Natural killer cell treated with Interleukin-12 subunit alpha and Interleukin-12 subunit beta and Interleukin-15 and Interleukin-18, amount 100 ng/mL, for 72 hours (primary cell): ENCODE measurements around the gene NUDC. TPM values are rescaled to one million over a fixed set of nuclear protein-coding genes. Genes with fewer than 3 reads are reported as not detected.
A peak's percentile ranks its signal among the peaks of the same experiment; 100 is the strongest.

Experiments
- ATAC-seq, 2 donors: fragments of 150-1000 bp; cut with Tn5 transposase in 1 of 2; sonication (Bioruptor Pico), chemical (Tn5 transposase) in 1 of 2; 2 replicates each; pipeline ENCODE4 v1.10.0; 2021
- DNase-seq: peaks from one replicate; pipeline ENCODE4 v3.0.0; 2022; ENCODE audit warnings: low spot score
- H3K27ac Mint-ChIP-seq, 2 donors: 1 replicate in 1 of 2; 2 replicates in 1 of 2; pipeline ENCODE4 v1.8.0; 2022; ENCODE audit warnings: mixed read lengths in 2 of 2, mild to moderate bottlenecking in 1 of 2, moderate library complexity in 1 of 2
- H3K27me3 Mint-ChIP-seq, 2 donors: 1 replicate in 1 of 2; 2 replicates in 1 of 2; pipeline ENCODE4 v1.8.0; 2022; ENCODE audit warnings: mixed read lengths in 2 of 2
- H3K36me3 Mint-ChIP-seq: one replicate; pipeline ENCODE4 v1.8.0; 2022; ENCODE audit warnings: mixed read lengths
- H3K4me1 Mint-ChIP-seq, 2 donors: 1 replicate in 1 of 2; 2 replicates in 1 of 2; pipeline ENCODE4 v1.8.0; 2022; ENCODE audit warnings: low read depth in 2 of 2, mixed read lengths in 2 of 2, mild to moderate bottlenecking in 1 of 2
- H3K4me3 Mint-ChIP-seq: one replicate; pipeline ENCODE4 v1.8.0; 2022; ENCODE audit warnings: mixed read lengths
- H3K9me3 Mint-ChIP-seq: 2 replicates; pipeline ENCODE4 v1.8.0; 2022; ENCODE audit warnings: mixed read lengths
- total RNA-seq, 2 donors: library from RNA; stranded (reverse); gene quantifications; one replicate each; pipeline ENCODE4 v1.2.3, GENCODE V29; 2022

Gene NUDC
- total RNA-seq, 2 donors from 2014 or later = 78.2 to 136 TPM

DNA sequence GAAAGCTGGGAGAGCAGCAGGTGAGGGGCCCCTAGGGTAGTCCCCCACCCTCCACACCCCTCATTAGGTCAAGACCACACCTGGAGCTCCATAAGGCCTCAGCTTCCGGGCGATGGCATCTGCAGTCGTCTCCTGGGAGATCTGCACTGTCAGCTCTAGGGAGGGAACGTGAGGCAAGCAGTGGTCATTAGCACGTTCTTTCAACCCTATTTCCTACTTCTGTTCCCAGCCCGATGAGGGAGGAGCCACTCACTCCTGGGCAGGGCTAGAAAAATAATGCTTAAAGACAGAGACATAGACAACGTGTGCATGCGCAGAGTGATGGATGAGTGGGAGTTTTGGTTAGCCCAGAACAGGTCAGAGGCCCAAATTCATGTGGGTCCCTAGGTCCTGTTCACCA lies 29.1 kb downstream of the NUDC start:
- Mint-ChIP-seq H3K9me3 (no peaks in the 10 kb centered on the region), H3K36me3 (no peaks in the 10 kb centered on the region), H3K27me3 (peaks cover 0 to 3% of the 10 kb centered on the region in 2 donors), H3K4me3 (no peak overlapping the region), H3K4me1 (no peaks in the 10 kb centered on the region), H3K27ac (no peak overlapping the region)
- DNase-seq (no peak), ATAC-seq (no peak)

- DNase-seq (no peak), ATAC-seq (no peak)
- Mint-ChIP-seq H3K27ac (no peak overlapping the region), H3K9me3 (no peaks in the 10 kb centered on the region), H3K27me3 (peaks cover 0 to 3% of the 10 kb centered on the region in 2 donors), H3K36me3 (no peaks in the 10 kb centered on the region), H3K4me3 (no peak overlapping the region), H3K4me1 (no peaks in the 10 kb centered on the region)
These were observed 29.7 kb downstream of the NUDC start for GRCh38 chr1:26951216-26951615.

DNA sequence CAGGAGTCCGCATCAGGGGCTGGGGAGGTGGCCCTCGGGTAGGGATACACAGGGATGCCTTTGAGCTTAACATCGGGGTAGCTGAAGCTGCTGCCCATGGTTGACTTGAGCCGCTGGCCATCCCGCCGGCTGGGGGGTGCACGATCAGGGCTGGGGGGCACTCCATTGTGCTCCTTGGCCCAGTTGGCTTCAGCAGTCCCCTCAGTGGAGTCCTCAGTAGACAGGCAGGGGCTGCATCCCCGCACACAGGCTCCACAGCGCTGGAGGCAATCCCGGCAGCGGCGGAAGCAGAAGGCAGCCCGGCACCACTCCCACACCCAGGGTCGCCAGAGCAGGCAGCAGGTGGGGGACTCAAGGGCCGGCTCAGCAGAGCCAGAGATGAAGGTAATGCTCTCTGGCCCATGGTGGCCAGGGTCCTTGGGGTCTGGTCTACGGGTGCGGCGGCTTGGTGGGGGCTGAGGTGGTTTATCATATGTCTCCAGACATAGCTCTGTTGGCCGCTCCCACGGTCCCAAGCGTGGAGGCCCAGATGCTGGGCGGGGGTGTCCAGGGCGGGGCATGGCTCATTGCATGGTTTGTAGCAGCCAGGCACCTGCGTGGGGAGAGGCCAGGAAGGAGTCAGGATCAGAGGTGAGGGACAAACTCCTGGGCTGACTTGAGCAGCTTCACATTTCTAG lies 30.4 kb downstream of the NUDC start:
- Mint-ChIP-seq H3K27ac (no peak overlapping the region), H3K36me3 (no peaks in the 10 kb centered on the region), H3K9me3 (no peaks in the 10 kb centered on the region), H3K4me1 (no peaks in the 10 kb centered on the region), H3K27me3 (peaks cover 0 to 3% of the 10 kb centered on the region in 2 donors), H3K4me3 (no peak overlapping the region)
- no peak for ATAC-seq
- no peak for DNase-seq

GRCh38 chr1:26953374-26953773 lies 31.8 kb downstream of the NUDC start:
- H3K36me3 Mint-ChIP-seq = no peaks in the 10 kb centered on the region
- H3K27ac Mint-ChIP-seq = no peak overlapping the region
- ATAC-seq (no peak), DNase-seq (no peak)
- no peaks in the 10 kb centered on the region for H3K9me3 Mint-ChIP-seq
- peaks cover under 1 to 3% of the 10 kb centered on the region in 2 donors for H3K27me3 Mint-ChIP-seq
- H3K4me3 Mint-ChIP-seq = no peak overlapping the region
- H3K4me1 Mint-ChIP-seq = no peaks in the 10 kb centered on the region

GRCh38 chr1:26956321-26956720 lies 34.8 kb downstream of the NUDC start:
- ATAC-seq (no peak), DNase-seq (no peak)
- no peaks in the 10 kb centered on the region for H3K36me3 Mint-ChIP-seq
- H3K27ac Mint-ChIP-seq = no peak overlapping the region
- H3K27me3 Mint-ChIP-seq = peaks cover 13 to 18% of the 10 kb centered on the region in 2 donors
- H3K4me1 Mint-ChIP-seq = peaks cover 4 to 5% of the 10 kb centered on the region in 2 donors
- no peak overlapping the region for H3K4me3 Mint-ChIP-seq
- H3K9me3 Mint-ChIP-seq = no peaks in the 10 kb centered on the region

DNA sequence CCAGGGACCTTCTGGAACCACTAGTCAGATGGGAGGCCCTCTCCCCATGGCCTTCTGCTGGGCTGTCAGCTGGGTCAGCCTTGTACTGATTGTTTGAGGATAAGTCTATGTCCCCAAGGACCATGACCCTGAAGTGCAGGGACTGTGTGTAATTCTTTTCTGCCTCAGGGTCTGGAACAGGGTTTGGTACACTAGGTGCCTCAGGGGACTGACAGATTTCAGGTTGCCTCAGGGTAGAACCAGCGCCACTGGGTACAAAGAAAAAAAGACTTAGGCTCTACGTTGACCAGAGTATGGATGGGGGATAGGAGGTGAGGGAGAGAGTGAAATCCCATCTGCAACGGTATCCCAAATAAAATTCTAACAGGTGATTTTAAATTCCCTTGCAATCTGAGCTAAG lies 35.8 kb downstream of the NUDC start:
- H3K27me3 Mint-ChIP-seq = peaks cover 19 to 25% of the 10 kb centered on the region in 2 donors
- H3K4me3 Mint-ChIP-seq = no peak overlapping the region
- H3K4me1 Mint-ChIP-seq = peaks cover 4 to 5% of the 10 kb centered on the region in 2 donors
- no peaks in the 10 kb centered on the region for H3K36me3 Mint-ChIP-seq
- ATAC-seq (peak in 1 of 2 donors; percentile 34), DNase-seq (no peak)
- H3K27ac Mint-ChIP-seq = no peak overlapping the region
- no peaks in the 10 kb centered on the region for H3K9me3 Mint-ChIP-seq

DNA sequence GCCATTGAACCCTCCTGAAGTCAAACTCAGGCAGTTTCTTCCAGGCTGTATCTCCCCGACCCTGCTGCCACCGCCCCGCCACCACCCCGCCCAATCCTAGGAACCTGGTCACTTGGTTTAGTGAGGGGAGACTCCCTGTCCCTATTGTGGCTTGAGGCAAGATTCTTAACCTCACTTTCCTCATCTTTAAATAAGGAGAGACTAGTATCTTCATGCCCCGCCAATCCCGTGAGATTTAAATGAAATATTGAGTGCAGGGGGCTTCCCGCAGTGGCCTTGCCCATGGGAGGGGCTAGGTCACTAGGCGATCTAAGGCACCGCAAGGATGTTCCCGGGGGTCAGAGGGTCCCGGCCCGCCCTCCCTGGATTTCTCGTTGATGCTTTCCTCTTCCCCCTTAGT lies 37.7 kb downstream of the NUDC start:
- no peak for ATAC-seq
- DNase-seq = no peak
- peaks cover 4 to 5% of the 10 kb centered on the region in 2 donors for H3K4me1 Mint-ChIP-seq
- H3K27me3 Mint-ChIP-seq = peaks cover 24 to 36% of the 10 kb centered on the region in 2 donors
- H3K4me3 Mint-ChIP-seq = peak overlapping the region; percentile 15
- no peak overlapping the region for H3K27ac Mint-ChIP-seq
- no peaks in the 10 kb centered on the region for H3K9me3 Mint-ChIP-seq
- H3K36me3 Mint-ChIP-seq = no peaks in the 10 kb centered on the region

DNA sequence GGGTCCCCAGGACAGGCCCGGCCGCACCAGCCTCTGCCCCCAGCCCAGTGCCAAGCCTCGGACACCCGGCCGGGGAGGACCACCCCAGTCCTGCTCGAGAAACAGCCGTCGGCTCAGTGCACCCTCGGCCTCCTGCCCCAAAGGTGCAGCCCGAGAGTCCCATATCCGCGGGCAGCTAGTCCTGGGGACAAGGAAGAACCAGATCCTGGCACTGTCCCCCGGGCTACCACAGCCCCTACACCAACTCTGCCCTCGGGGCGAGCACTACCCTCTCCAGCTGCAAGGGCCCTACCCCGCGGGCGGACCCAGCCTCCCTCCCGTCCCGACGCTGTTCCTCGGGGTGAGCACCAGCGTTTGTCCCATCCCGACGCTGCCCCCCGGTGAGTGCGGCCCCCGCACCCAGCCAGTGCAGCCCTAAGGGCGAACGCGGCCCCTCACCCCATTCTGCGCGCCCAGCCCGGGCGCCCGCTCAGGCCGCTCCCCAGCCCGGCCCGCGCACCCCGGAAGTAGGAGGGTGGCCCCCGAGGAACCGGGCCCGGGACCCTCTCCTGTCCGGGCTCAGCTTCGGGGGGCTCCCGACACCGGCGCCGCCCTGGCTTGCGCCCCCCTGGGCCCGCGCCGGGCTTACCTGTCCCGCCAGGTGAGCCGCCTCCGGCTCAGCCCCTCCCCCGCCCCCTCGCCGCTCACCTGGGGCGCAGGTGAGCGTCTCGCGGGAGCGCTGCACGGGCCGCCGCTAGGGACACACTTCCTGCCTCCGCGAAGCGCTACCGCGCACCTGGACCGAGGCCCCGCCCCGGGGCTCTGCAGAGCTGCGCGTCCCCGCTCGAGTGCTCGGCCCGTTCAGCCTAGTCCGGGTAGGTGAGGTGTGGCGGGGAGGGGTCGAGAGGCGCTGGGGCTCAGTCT lies 38.4 kb downstream of the NUDC start, which contains the start of gene KDF1:
Gene KDF1 (minus strand): TSS at position 747 of the 903 bp plus-strand sequence. CDS start 8,088 bp downstream, outside the sequence.
- H3K9me3 Mint-ChIP-seq = no peaks in the 10 kb centered on the region
- peaks cover 4 to 5% of the 10 kb centered on the region in 2 donors for H3K4me1 Mint-ChIP-seq
- no peaks in the 10 kb centered on the region for H3K36me3 Mint-ChIP-seq
- H3K4me3 Mint-ChIP-seq = peak within 1 kb of the TSS; percentile 73
- DNase-seq (no peak), ATAC-seq (peak; percentile 61 to 63)
- peaks cover 26 to 42% of the 10 kb centered on the region in 2 donors for H3K27me3 Mint-ChIP-seq
- no peak within 1 kb of the TSS for H3K27ac Mint-ChIP-seq

GRCh38 chr1:26960625-26960966 lies 39.1 kb downstream of the NUDC start:
- Mint-ChIP-seq H3K27me3 (peaks cover 27 to 45% of the 10 kb centered on the region in 2 donors), H3K36me3 (no peaks in the 10 kb centered on the region), H3K4me3 (peak overlapping the region; percentile 73), H3K9me3 (no peaks in the 10 kb centered on the region), H3K27ac (no peak overlapping the region), H3K4me1 (peaks cover 4 to 5% of the 10 kb centered on the region in 2 donors)
- no peak for DNase-seq
- ATAC-seq = no peak

GRCh38 chr1:26961826-26962225 lies 40.3 kb downstream of the NUDC start:
- Mint-ChIP-seq H3K27me3 (peaks cover 35 to 57% of the 10 kb centered on the region in 2 donors), H3K4me1 (peaks cover 4 to 5% of the 10 kb centered on the region in 2 donors), H3K36me3 (no peaks in the 10 kb centered on the region), H3K4me3 (no peak overlapping the region), H3K27ac (no peak overlapping the region), H3K9me3 (no peaks in the 10 kb centered on the region)
- DNase-seq (no peak), ATAC-seq (no peak)

- H3K27ac Mint-ChIP-seq = no peak overlapping the region
- H3K9me3 Mint-ChIP-seq = no peaks in the 10 kb centered on the region
- no peak for ATAC-seq
- peaks cover 4 to 5% of the 10 kb centered on the region in 2 donors for H3K4me1 Mint-ChIP-seq
- no peaks in the 10 kb centered on the region for H3K36me3 Mint-ChIP-seq
- H3K4me3 Mint-ChIP-seq = no peak overlapping the region
- DNase-seq = no peak
- H3K27me3 Mint-ChIP-seq = peaks cover 38 to 59% of the 10 kb centered on the region in 2 donors
These were observed 43.7 kb downstream of the NUDC start for GRCh38 chr1:26965213-26965612.

DNA sequence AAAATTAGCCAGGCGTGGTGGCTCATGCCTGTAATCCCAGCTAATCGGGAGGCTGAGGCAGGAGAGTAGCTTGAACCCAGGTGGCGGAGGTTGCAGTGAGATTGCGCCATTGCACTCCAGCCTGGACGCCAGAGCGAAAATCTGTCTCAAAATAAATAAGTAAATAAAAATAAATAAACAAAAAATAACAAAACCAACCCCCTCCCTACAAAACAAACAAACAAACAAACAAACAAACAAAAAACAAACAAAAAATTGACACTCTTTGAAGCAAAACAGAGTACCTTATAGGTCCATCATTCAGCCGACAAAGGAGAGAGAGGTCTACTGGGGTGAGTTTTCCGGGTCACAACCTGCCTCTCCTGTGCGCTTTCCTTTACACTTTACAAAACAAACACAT lies 44.1 kb downstream of the NUDC start:
- DNase-seq (no peak), ATAC-seq (no peak)
- Mint-ChIP-seq H3K4me3 (no peak overlapping the region), H3K9me3 (no peaks in the 10 kb centered on the region), H3K27me3 (peaks cover 38 to 59% of the 10 kb centered on the region in 2 donors), H3K36me3 (no peaks in the 10 kb centered on the region), H3K4me1 (peaks cover 3% of the 10 kb centered on the region in 2 donors), H3K27ac (no peak overlapping the region)

DNA sequence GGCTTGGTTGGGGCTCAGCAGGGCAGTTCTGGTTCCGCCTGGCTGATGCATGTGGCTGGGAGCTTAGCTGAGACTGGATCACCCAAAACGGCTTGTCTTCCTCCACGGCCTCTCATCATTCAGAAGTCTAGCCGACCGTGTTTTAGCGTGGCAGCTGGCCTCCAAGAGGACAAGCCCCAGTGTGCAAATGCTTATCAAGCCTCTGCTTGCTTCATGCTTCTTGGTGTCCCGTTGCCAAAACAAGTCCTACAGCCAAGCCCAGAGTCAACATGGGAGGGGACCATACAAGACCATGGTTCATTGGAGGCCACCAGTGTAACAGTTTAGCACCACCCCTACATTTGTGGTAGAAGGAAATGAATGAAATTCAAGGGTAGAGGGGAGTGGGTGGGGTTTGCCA lies 49.3 kb downstream of the NUDC start:
- Mint-ChIP-seq H3K4me3 (no peak overlapping the region), H3K27me3 (peaks cover 16 to 29% of the 10 kb centered on the region in 2 donors), H3K4me1 (no peaks in the 10 kb centered on the region), H3K36me3 (no peaks in the 10 kb centered on the region), H3K27ac (no peak overlapping the region), H3K9me3 (no peaks in the 10 kb centered on the region)
- no peak for ATAC-seq
- DNase-seq = no peak

DNA sequence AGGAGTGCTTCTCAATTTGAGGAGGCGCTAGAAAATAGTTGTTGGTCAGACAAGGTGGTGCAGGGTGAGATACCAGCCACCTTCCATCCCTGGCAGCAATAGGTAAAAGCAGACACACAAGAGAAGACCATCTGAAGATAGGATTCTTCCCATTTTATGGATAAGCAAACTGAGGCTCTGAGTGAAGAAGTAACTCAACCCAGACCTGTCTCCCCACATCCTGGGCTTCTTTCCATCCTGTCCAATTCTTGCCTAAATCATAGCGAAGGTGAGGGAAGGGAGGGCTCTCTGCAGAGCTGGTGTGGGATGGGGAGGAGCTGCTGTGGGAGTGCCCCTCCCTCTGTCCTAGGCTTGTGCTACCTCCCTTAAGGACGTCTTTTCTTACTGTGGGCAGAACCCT lies 50.0 kb downstream of the NUDC start:
- no peak overlapping the region for H3K27ac Mint-ChIP-seq
- H3K4me3 Mint-ChIP-seq = no peak overlapping the region
- DNase-seq = no peak
- no peaks in the 10 kb centered on the region for H3K36me3 Mint-ChIP-seq
- H3K4me1 Mint-ChIP-seq = no peaks in the 10 kb centered on the region
- no peak for ATAC-seq
- H3K9me3 Mint-ChIP-seq = no peaks in the 10 kb centered on the region
- H3K27me3 Mint-ChIP-seq = peaks cover 12 to 21% of the 10 kb centered on the region in 2 donors
